GM18526 (cell line): ENCODE data around the gene TMEM239.

Experiments used
- POLR2A ChIP-seq: IDR thresholded peaks from 3 replicates; pipeline ENCODE4 v1.6.1; 2011; ENCODE audit not compliant: insufficient read length; ENCODE audit errors: extremely low read depth

Gene TMEM239

DNA sequence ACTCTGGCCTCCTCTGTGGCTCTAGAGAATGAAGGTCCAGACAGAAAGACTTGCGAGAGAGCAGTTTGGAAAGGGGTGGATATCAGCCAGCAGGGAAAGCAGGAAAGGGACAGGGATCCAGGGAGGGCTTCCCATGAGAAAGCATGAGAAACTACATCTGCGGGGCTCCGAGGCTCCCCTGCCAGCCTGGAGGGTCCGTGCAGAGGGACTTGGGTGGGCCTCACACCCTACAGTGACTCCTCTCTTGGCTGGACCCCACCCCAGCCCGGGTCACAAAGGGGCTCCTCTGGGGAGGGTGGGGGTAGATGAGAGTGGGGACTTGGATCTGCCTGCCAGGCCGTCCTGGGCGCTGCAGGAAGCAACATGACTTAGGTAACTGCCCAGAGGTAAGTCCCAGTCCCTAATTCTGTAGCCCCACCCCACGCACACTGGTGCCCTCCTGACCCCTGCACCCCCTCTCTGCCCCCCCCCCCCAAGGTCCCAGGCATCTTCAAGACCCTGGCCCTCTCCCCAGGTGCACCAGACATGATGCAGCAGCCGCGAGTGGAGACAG is at the start of gene TMEM239:
Gene TMEM239 (plus strand): TSS at position 335 of the 553 bp plus-strand sequence. CDS start 191 bp downstream, at position 526.
- no peak for TF ChIP-seq POLR2A

DNA sequence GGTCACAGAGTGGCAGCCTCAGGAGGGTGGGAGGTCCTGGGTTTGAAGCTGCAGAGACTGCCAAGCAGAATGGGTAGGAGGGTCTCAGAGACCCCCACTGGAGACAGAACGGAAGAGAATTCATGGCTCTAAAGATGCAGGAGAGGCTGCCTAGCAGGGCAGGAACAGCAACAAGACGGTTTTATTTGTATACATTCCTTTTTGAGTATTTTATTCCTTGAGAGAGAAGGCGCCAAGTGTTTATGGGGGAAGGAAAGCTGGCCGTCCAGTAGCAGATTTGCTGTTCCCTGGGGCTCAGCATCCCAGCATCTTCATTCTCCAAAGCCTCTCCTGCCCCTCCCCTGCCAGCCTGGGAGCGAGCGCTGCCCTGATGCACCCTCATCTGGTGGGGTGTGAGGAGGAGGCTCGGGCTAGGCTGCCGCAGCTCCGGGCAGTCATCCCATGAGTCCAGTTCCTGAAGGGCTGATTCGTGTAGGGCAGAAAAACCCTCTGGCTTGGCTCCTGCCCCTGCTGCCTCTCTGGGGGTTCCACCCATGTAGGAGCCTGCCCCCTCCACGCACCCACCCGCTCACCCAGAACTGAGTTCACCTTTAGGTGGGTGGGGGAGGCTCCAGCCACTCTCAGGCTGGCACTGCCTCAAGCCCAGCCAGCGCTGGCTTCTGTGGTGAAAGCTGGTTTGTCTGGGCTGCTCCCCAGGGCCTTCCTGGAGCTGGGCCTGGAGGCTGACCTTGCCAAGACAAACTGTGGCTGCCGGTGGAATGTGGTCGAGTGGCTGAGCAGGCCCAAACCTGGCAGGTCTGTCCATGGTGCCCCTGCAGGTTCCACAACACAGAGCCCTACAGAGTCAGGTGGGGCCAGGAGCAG is 48.2 kb upstream of the TMEM239 start:
- no peak for TF ChIP-seq POLR2A

DNA sequence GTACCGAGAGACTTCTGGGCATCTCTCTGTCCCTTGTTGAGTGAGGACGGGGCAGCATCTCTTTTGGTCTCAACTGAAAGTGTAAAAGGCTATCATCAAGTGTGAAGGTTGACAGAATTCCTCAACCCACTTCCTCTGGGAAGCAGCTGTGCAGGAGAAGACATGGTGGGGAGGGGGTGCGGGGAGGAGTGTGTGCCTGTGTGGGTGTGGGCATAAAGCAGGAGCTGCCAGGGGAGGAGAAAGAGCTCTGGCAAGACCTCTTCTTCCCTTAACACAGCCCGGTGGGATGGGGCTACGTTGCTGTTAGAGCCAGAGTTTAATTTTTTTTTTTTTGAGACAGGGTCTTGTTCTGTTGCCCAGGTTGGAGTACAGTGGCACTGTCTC is 47.5 kb upstream of the TMEM239 start:
- no peak for TF ChIP-seq POLR2A

DNA sequence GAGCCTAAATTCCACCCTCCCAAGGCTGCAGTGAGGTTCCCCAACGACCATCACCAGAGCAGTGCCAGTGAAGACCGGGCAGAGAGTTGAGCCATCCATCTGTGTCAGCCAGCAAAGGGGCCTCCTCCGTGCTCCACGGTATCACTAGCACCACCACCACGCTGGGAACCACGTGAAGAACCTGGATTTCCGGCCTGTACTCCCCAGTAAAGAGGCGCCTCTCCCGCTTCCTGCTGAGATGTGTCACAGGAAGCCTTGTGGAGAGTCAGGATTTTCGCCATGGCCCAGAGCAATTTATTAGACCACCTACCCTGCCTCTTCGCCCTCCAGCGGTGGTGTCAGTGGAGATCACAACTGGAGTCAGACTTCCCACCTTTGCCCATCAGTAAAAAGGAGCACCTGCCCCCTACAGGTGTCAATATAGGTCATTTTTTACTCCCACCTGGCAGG is 44.5 kb upstream of the TMEM239 start:
- TF ChIP-seq POLR2A: no peak

DNA sequence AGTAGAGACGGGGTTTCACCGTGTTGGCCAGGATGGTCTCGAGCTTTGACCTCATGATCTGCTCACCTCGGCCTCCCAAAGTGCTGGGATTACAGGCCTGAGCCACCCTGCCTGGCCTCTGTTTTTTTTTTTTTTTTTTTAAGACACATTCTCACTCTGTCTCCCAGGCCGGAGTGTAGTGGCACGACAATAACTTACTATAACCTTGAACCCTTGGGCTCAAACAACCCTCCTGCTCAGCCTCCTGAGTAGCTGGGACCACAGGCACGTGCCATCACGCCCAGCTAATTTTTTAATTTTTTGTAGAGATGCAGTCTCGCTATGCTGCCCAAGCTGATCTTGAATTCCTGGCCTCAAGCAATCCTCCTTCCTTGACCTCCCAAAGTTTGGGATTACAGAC is 42.4 kb upstream of the TMEM239 start:
- no peak for TF ChIP-seq POLR2A

DNA sequence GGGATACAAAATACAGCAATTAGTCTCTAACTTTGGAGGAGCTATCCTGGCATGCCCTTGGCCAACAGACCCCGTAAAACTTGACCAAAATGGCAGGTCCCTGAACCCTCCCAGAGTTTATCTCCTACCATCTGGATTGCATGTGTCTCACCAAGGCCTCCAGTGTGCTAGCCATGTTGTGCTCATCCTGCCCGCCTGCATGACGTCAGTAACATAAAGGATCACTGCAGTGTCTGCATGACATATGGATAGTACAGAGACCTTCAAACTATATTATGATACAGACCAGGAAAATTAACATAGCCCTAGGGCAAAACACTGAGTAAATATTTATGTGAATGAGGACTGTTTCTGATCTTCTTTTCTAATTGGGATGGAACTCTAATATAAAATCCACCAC is 41.0 kb upstream of the TMEM239 start:
- TF ChIP-seq POLR2A: no peak

DNA sequence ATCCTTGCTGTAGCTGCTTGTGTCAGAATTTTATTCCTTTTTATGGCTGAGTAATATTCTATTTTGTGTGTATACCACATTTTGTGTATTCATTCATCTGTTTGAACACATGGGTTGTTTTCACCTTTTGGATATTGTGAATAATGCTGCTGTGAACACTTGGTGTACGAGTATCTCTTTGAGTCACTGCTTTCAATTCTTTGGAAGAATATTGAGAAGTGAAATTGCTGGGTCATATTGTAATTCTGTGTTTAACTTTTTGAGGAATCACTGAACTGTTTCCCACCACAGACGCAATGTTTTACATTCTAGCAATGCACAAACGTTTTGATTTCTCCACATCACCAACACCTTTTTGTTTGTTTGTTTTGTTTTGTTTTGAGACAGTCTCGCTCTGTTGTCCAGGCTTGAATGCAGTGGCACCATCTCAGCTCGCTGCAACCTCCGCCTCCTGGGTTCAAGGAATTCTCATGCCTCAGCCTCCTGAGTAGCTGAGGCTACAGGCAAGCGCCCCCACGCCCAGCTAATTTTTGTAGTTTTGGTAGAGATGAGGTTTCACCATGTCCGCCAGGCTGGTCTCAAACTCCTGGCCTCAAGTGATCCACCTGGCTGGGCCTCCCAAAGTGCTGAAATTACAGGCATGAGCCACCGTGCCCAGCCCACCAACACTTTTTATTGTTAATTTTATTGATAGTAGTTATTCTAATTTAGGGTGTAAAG is 37.4 kb upstream of the TMEM239 start:
- TF ChIP-seq POLR2A: no peak

DNA sequence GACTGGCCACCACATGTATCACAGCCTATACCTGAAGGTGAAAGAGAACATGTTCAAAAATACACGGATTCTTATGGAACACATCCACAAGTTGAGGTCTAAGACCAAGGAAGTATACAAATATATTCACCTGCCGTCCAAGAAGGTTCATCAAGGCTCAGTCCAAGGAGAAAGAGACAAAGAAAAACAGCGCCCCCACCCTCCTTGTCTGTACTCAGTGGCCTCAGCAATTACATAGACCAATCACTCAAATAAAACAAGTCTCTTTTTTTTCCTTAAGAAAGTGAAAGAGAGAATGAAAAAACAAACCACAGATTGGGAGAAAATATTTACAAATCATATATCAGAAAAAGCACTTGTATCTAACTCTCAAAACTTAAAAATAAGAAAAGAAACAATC is 35.2 kb upstream of the TMEM239 start:
- no peak for TF ChIP-seq POLR2A

DNA sequence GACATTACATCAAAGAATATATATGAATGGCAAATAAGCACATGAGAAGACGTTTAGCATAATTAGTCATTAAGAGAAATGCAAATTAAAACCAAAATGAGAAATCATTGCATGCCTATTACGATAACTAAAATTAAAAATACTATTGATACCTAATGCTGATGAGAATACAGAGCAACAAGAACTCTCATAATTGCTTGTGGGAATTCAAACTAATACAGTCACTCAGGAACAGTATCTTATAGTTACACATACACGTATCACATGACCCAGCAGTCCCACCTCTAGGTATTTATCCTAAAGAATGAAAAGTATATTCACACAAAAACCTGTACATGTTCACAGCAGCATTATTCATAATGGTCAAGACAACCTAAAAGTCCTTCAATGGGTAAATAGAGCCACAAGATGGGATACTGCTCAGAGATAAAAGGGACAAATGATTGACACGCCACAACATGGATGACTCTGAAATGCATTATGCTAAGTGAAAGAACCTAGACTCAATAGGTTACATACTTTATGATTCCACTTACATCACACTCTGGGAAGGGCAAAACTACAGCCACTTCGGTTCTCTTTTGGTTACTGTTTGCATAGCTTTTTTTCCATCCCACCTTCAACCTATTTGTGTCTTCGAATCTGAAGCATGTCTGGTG is 32.1 kb upstream of the TMEM239 start:
- no peak for TF ChIP-seq POLR2A

DNA sequence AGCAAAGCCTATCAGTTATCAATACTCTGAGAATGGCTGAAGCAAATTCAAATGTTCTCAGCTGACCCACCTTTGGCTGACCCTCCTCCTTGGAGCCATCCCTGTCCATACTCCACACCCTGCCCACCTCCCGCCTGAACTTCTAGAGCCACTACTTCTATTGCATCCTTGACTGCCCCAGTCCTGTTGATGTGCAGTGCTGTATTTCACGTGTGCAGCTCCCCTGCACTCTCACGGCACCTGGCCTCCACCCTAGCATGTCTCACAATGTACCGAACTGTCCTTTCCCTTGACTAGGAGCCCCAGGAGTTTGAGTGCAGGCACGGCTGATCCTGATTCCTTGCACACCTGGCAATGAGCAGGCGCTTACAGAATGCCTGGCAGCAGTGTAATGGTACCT is 22.7 kb upstream of the TMEM239 start:
- TF ChIP-seq POLR2A: no peak

DNA sequence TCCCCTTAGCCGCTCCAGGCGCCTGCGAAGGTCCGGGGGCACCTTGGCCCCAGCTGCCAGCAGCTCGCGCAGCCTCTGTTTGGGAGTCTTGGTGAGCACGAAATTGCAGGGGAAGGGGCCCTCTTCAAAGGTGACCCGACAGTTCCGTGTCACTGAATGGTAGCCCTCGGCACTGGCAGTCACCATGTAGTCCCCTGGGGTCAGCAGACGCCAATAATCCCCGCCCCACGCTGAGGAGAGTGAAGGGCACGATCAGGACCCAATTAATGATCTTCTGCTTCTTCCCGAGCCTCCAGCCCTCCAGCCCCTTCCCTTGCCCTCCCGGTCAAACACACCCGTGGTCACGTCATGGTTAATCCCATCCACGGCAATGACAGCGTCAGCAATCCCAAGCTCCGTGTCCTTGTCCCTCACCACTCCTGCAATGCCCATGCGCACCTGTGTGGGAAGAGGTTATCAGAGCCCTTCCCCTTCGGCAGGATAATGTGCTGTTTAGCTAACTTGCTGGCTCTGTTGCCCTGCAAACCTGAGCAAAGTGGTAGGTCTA is 21.9 kb upstream of the TMEM239 start:
- TF ChIP-seq POLR2A: no peak

DNA sequence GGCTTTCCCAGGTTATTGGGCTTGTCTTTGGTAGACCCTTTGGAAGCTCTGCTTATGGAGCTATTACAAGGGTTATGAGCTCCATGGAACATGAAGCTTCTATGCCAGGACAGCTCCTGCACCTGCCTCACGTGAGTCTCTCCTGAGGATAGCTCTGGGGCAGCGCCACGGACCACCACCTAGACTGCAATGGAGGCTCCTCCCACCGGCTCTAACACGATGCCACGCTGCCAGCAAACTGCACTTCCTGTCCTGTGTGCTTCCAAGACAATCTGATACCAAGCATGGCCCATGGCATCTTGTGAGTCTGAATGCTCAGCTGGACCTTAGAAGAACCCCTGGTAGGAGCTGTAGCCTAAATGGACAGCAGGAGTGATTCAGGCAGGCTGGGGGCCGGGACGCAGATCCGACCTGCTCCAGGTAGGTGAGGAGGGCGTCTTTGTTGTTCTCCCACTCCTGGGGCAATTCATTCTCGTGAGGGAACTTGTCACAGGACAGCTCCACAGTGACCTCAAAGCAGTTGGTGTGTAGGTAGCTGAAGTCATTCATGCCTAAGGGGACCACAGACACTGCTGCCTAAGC is 21.2 kb upstream of the TMEM239 start:
- no peak for TF ChIP-seq POLR2A

DNA sequence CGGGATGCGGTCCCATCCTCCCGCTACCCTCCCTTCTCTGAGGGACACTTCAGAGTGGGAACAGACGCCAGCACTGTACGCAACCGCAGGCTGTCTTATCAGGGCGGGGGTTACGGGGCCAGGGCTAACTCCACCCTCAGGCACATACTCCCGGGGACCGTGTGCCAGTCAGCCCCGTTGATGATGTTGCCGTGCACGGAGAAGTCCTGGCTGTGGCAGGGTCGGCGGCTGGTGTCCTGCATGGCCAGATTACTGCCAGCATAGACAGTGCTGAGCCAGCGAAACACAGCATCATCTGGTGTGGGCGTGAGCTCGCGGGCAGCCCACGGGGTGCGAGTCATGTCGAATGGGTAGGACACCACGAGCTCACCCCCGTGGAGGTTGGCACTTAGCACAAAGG is 20.7 kb upstream of the TMEM239 start:
- no peak for TF ChIP-seq POLR2A

DNA sequence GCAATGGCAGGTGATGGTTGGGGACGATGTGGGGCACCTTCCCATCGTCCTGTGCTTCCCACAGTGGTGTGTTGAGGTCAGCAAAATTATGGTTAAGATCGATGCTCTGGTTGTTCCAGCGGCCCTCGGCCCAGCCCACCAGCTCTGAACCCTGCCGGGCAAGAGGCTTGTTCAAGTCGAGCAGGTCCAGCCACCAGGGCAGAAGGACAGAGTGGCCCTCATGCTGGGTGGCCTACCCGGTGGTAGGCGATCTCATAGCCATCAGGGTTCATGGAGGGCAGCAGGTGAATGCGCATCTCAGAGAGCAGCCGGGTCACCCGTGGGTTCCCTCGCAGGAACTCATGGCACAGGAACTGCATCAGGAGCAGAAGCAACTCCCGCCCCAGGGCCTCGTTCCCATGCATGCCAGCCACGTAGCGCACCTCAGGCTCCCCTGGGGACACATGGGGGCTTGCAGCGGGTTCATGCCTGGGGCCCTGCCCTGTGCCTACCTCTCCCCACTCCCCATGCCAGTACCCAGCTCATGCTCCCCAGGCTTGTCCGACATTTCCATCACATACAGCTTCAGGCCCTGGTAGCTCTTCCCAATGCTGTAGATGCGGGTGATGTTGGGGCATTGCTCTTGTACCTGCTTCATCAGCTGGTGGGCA is 20.0 kb upstream of the TMEM239 start:
- no peak for TF ChIP-seq POLR2A
